ENCODE data around the gene KRTAP10-6.
"Not testable (repeated sequence)": the region's sequence is repeated elsewhere in the genome, so short reads cannot be mapped to it uniquely, and the experiment has no call there.

- TF ChIP-seq CTCF (conservative IDR thresholded peaks at IDR 0.05; ENCODE audit: low read length); EZH2phosphoT487 (IDR thresholded peaks at IDR 0.05; ENCODE audit: borderline replicate concordance): not testable (repeated sequence)
These were observed 12.0 kb downstream of the KRTAP10-6 start, which contains the start of gene KRTAP10-5 for GRCh38 chr21:44580231-44580821.

Measured in Loucy (cell line).